ENCODE data around the gene LEPROT.

- TF ChIP-seq CTCF (IDR thresholded peaks at IDR 0.05; ENCODE audit: borderline replicate concordance, extremely low read depth, low read length, poor library complexity, severe bottlenecking) (no peak), EZH2 (IDR thresholded peaks at IDR 0.05; ENCODE audit: borderline replicate concordance, low read depth, low read length, severe bottlenecking) (no peak)
Observed at GRCh38 chr1:65467536-65467935, 47.1 kb downstream of the LEPROT start.

Measured in DND-41 (cell line).